Lower leg skin (tissue), 4 donors: ENCODE measurements around the gene MTUS2. TPM values are rescaled to one million over a fixed set of nuclear protein-coding genes. Genes with fewer than 3 reads are reported as not detected.

ENCODE experiments used
- DNase-seq, 2 donors: peaks; one replicate each; pipeline ENCODE4 v3.0.0-alpha.2; 2019; ENCODE audit warnings: low spot score in 2 of 2
- H3K4me3 ChIP-seq: fragments of 200-600 bp; sonication (generic); 2 replicates; pipeline ENCODE4 v1.5.1; 2017; ENCODE audit warnings: mild to moderate bottlenecking, low read depth; ENCODE audit not compliant: poor library complexity, severe bottlenecking
- CTCF ChIP-seq, 3 donors: fragments of 450-650 bp; IDR thresholded peaks; one replicate each; pipeline ENCODE4 v1.5.1; 2016; ENCODE audit warnings: antibody characterized with exemption in 3 of 3, mild to moderate bottlenecking in 3 of 3, moderate library complexity in 2 of 3
- POLR2A ChIP-seq, 2 donors: fragments of 450-650 bp; IDR thresholded peaks; one replicate each; pipeline ENCODE4 v1.6.1; 2016 to 2017; ENCODE audit warnings: antibody characterized with exemption in 2 of 2, mild to moderate bottlenecking in 1 of 2, moderate library complexity in 1 of 2
- WGBS, 2 donors: methylation state at CpG; one replicate each; pipeline ENCODE4 v1.1.5; 2018; 5-methylcytosine and 5-hydroxymethylcytosine counted together
- intact Hi-C: fragments of 100-400 bp; cut with DNase I; formaldehyde crosslinking; loops from one replicate; pipeline ENCODE4 v1.15.0; 2023; ENCODE audit warnings: low total_unique reads
- total RNA-seq, 4 donors: library from RNA; depleted of rRNA; stranded (reverse); fragments of >200 nt; gene quantifications; one replicate each; pipeline ENCODE4 v1.1.0, GENCODE V29; 2016

Gene MTUS2
- total RNA-seq, 4 donors from 2014 or later, result 0.13 to 1.9 TPM; not detected in 2

GRCh38 chr13:29165216-29165615 is 345.1 kb downstream of the MTUS2 start:
- no peak for TF ChIP-seq POLR2A (IDR thresholded peaks at IDR 0.05)
- no peak for TF ChIP-seq CTCF (IDR thresholded peaks at IDR 0.05)
- 91 to 94% methylated on average over 3 of the region's 3 CpGs for WGBS, 2 donors
- no peak for DNase-seq
- intact Hi-C loops, result no loop called here
- H3K4me3 ChIP-seq, result no peak overlapping the region

GRCh38 chr13:29165840-29166239 is 345.7 kb downstream of the MTUS2 start:
- DNase-seq, result no peak
- intact Hi-C loops, result no loop called here
- H3K4me3 ChIP-seq, result no peak overlapping the region
- 60 to 64% methylated on average over 2 of the region's 2 CpGs for WGBS, 2 donors
- TF ChIP-seq POLR2A (IDR thresholded peaks at IDR 0.05) (no peak), CTCF (IDR thresholded peaks at IDR 0.05) (no peak)

- intact Hi-C loops, result no loop called here
These were observed 350.4 kb downstream of the MTUS2 start for GRCh38 chr13:29170436-29171082.

GRCh38 chr13:29171244-29171643 is 351.1 kb downstream of the MTUS2 start:
- 87 to 89% methylated on average over 3 of the region's 3 CpGs for WGBS, 2 donors
- intact Hi-C loops, result no loop called here
- H3K4me3 ChIP-seq, result no peak overlapping the region
- TF ChIP-seq POLR2A (IDR thresholded peaks at IDR 0.05) (no peak), CTCF (IDR thresholded peaks at IDR 0.05) (no peak)
- no peak for DNase-seq

More at GRCh38 chr13:29170436-29171082, 350.4 kb downstream of the MTUS2 start:
- no peak overlapping the region for H3K4me3 ChIP-seq
- no peak for TF ChIP-seq POLR2A (IDR thresholded peaks at IDR 0.05)
- TF ChIP-seq CTCF (IDR thresholded peaks at IDR 0.05), result no peak
- no peak for DNase-seq
- 47 to 49% methylated on average over 4 of the region's 4 CpGs for WGBS, 2 donors

GRCh38 chr13:29174093-29174492 is 354.0 kb downstream of the MTUS2 start:
- TF ChIP-seq POLR2A (IDR thresholded peaks at IDR 0.05), result no peak
- TF ChIP-seq CTCF (IDR thresholded peaks at IDR 0.05), result no peak
- WGBS, 2 donors, result 65 to 81% methylated on average over 3 of the region's 3 CpGs
- intact Hi-C loops, result no loop called here
- DNase-seq, result no peak
- no peak overlapping the region for H3K4me3 ChIP-seq
